GM23248 (cell line): ENCODE measurements around the gene GPRIN1. TPM values are rescaled to one million over a fixed set of nuclear protein-coding genes. Genes with fewer than 3 reads are reported as not detected.
"Not testable (repeated sequence)": the region's sequence is repeated elsewhere in the genome, so short reads cannot be mapped to it uniquely, and the experiment has no call there.

Experiments
- DNase-seq: peaks from one replicate; pipeline ENCODE4 v3.0.0-alpha.2; 2015
- H2AFZ ChIP-seq: fragments of 200-600 bp; sonication (generic); 2 replicates; pipeline ENCODE4 v1.6.1; 2016; ENCODE audit warnings: antibody characterized with exemption
- H3F3A ChIP-seq: fragments of 200-600 bp; sonication (generic); 2 replicates; pipeline ENCODE4 v1.6.1; 2016; ENCODE audit warnings: mild to moderate bottlenecking, antibody characterized with exemption, mixed run types; ENCODE audit not compliant: insufficient read depth
- H3K27ac ChIP-seq: fragments of 200-600 bp; sonication (generic); 2 replicates; pipeline ENCODE4 v1.5.1; 2016; ENCODE audit warnings: mild to moderate bottlenecking
- H3K27me3 ChIP-seq: fragments of 200-600 bp; sonication (generic); replicated peaks from 2 replicates; pipeline ENCODE4 v1.6.1; 2016; ENCODE audit warnings: mild to moderate bottlenecking; ENCODE audit not compliant: insufficient read depth
- H3K36me3 ChIP-seq: fragments of 200-600 bp; sonication (generic); 2 replicates; pipeline ENCODE4 v1.6.1; 2016; ENCODE audit warnings: low read depth, mild to moderate bottlenecking
- H3K4me1 ChIP-seq: fragments of 200-600 bp; sonication (generic); 2 replicates; pipeline ENCODE4 v1.6.1; 2016; ENCODE audit warnings: mild to moderate bottlenecking; ENCODE audit not compliant: insufficient read depth
- H3K4me2 ChIP-seq: fragments of 200-600 bp; sonication (generic); one replicate; pipeline ENCODE4 v1.6.1; 2016; ENCODE audit warnings: mild to moderate bottlenecking; ENCODE audit not compliant: unreplicated experiment
- H3K4me3 ChIP-seq: fragments of 200-600 bp; sonication (generic); 2 replicates; pipeline ENCODE4 v1.5.1; 2016; ENCODE audit warnings: mild to moderate bottlenecking
- H3K79me2 ChIP-seq: fragments of 200-600 bp; sonication (generic); 2 replicates; pipeline ENCODE4 v1.6.1; 2016; ENCODE audit warnings: mild to moderate bottlenecking; ENCODE audit not compliant: insufficient read depth
- H3K9ac ChIP-seq: fragments of 200-600 bp; sonication (generic); 2 replicates; pipeline ENCODE4 v1.6.1; 2016; ENCODE audit warnings: mild to moderate bottlenecking
- H3K9me2 ChIP-seq: fragments of 200-600 bp; sonication (generic); 2 replicates; pipeline ENCODE4 v1.6.1; 2016; ENCODE audit warnings: mixed run types, mild to moderate bottlenecking, moderate library complexity; ENCODE audit not compliant: insufficient read depth
- H3K9me3 ChIP-seq: fragments of 200-600 bp; sonication (generic); one replicate; pipeline ENCODE4 v1.6.1; 2017; ENCODE audit warnings: low read depth
- H4K20me1 ChIP-seq: fragments of 200-600 bp; sonication (generic); 2 replicates; pipeline ENCODE4 v1.6.0; 2016; ENCODE audit not compliant: insufficient read depth
- EZH2 ChIP-seq: fragments of 200-600 bp; sonication (generic); IDR thresholded peaks from 2 replicates; pipeline ENCODE4 v1.6.1; 2018; ENCODE audit warnings: antibody characterized with exemption, mild to moderate bottlenecking; ENCODE audit not compliant: insufficient read depth, poor library complexity, severe bottlenecking
- EZH2phosphoT487 ChIP-seq: fragments of 200-600 bp; sonication (generic); IDR thresholded peaks from 2 replicates; pipeline ENCODE4 v1.6.1; 2018; ENCODE audit warnings: antibody characterized with exemption, moderate library complexity, mild to moderate bottlenecking, low read depth; ENCODE audit not compliant: insufficient read depth
- WGBS, 2 experiments: methylation state at CpG; one replicate each; pipeline ENCODE4 v1.1.6; 2015 to 2017; ENCODE audit warnings: low lambda C conversion rate in 2 of 2, low coverage in 1 of 2; ENCODE audit errors: missing lambda C conversion rate in 2 of 2; 5-methylcytosine and 5-hydroxymethylcytosine counted together
- in situ Hi-C: fragments of 300-500 bp; cut with MboI; formaldehyde crosslinking; loops from 2 replicates; pipeline ENCODE4 v1.15.0; 2020
- polyA plus RNA-seq: library from polyadenylated mRNA; unstranded; fragments of >200 nt; fragmentation: Nextera tagmentation; extraction: Ambion mirVana; gene quantifications from 2 replicates; pipeline ENCODE4 v1.2.1, GENCODE V29; 2016
- total RNA-seq: library from RNA; depleted of rRNA; stranded (reverse); fragments of >200 nt; shearing (Covaris generic); gene quantifications from 2 replicates; pipeline ENCODE4 v1.2.3, GENCODE V29; 2014

The GPRIN1 gene
- total and polyA plus RNA-seq, 2 experiments from 2014 or later = 1.2 to 4.8 TPM

GRCh38 chr5:176594554-176594953 is 15.4 kb downstream of the GPRIN1 start:
- H3K4me3 ChIP-seq = no peak overlapping the region
- H3K36me3 ChIP-seq = no peaks in the 10 kb centered on the region
- H2AFZ ChIP-seq = no peak overlapping the region
- no peaks in the 10 kb centered on the region for H3K9me2 ChIP-seq
- no peaks in the 10 kb centered on the region for H3K79me2 ChIP-seq
- H3K27me3 ChIP-seq = no peaks in the 10 kb centered on the region
- no peaks in the 10 kb centered on the region for H3K9me3 ChIP-seq
- H3F3A ChIP-seq = no peaks in the 10 kb centered on the region
- TF ChIP-seq EZH2 (no peak), EZH2phosphoT487 (no peak)
- H3K4me2 ChIP-seq = no peak overlapping the region
- no peak overlapping the region for H3K9ac ChIP-seq
- H3K4me1 ChIP-seq = no peaks in the 10 kb centered on the region
- H3K27ac ChIP-seq = no peak overlapping the region
- DNase-seq = no peak
- in situ Hi-C loops = no loop called here
- H4K20me1 ChIP-seq = no peaks in the 10 kb centered on the region
- WGBS, 2 experiments = 71 to 74% methylated on average over 8 of the region's 8 CpGs

- 91 to 93% methylated on average over 12 of the region's 12 CpGs for WGBS, 2 experiments
- H3K27me3 ChIP-seq = no peaks in the 10 kb centered on the region
Measured at GRCh38 chr5:176593273-176593869, 16.6 kb downstream of the GPRIN1 start.

GRCh38 chr5:176592573-176592972 is 17.4 kb downstream of the GPRIN1 start:
- in situ Hi-C loops = no loop called here
- H3K4me2 ChIP-seq = no peak overlapping the region
- H3K4me3 ChIP-seq = no peak overlapping the region
- H2AFZ ChIP-seq = no peak overlapping the region
- no peaks in the 10 kb centered on the region for H3F3A ChIP-seq
- TF ChIP-seq EZH2 = no peak
- no peak for TF ChIP-seq EZH2phosphoT487
- H3K9me2 ChIP-seq = no peaks in the 10 kb centered on the region
- H3K79me2 ChIP-seq = no peaks in the 10 kb centered on the region
- no peak overlapping the region for H3K27ac ChIP-seq
- no peaks in the 10 kb centered on the region for H3K36me3 ChIP-seq
- no peak overlapping the region for H3K9ac ChIP-seq
- no peak for DNase-seq
- WGBS, 2 experiments = 90 to 92% methylated on average over 3 of the region's 3 CpGs
- H3K27me3 ChIP-seq = no peaks in the 10 kb centered on the region
- H4K20me1 ChIP-seq = no peaks in the 10 kb centered on the region
- no peaks in the 10 kb centered on the region for H3K9me3 ChIP-seq
- no peaks in the 10 kb centered on the region for H3K4me1 ChIP-seq

More at GRCh38 chr5:176593273-176593869, 16.6 kb downstream of the GPRIN1 start:
- no peaks in the 10 kb centered on the region for H3K9me2 ChIP-seq
- no peak overlapping the region for H3K27ac ChIP-seq
- H2AFZ ChIP-seq = no peak overlapping the region
- H3K4me3 ChIP-seq = no peak overlapping the region
- H3K79me2 ChIP-seq = no peaks in the 10 kb centered on the region
- H4K20me1 ChIP-seq = no peaks in the 10 kb centered on the region
- H3F3A ChIP-seq = no peaks in the 10 kb centered on the region
- TF ChIP-seq EZH2 (no peak), EZH2phosphoT487 (no peak)
- no peaks in the 10 kb centered on the region for H3K4me1 ChIP-seq
- in situ Hi-C loops = no loop called here
- H3K36me3 ChIP-seq = no peaks in the 10 kb centered on the region
- H3K9me3 ChIP-seq = no peaks in the 10 kb centered on the region
- DNase-seq = no peak
- H3K4me2 ChIP-seq = no peak overlapping the region
- H3K9ac ChIP-seq = no peak overlapping the region

- H3K36me3 ChIP-seq, H3K4me1 ChIP-seq, H2AFZ ChIP-seq, H3K27me3 ChIP-seq, H3K27ac ChIP-seq, DNase-seq, H3K9ac ChIP-seq, in situ Hi-C loops, H3K9me3 ChIP-seq, H3K4me2 ChIP-seq, H3F3A ChIP-seq, H3K79me2 ChIP-seq, H3K4me3 ChIP-seq, H3K9me2 ChIP-seq, H4K20me1 ChIP-seq: not testable (repeated sequence)
- 37 to 100% methylated on average over 1 to 2 of the region's 2 CpGs for WGBS, 2 experiments
Measured at GRCh38 chr5:176591667-176592066, 18.3 kb downstream of the GPRIN1 start.
